Measurements from ENCODE around the gene APP. TPM values are rescaled to one million over a fixed set of nuclear protein-coding genes. Genes with fewer than 3 reads are reported as not detected.
A peak's percentile ranks its signal among the peaks of the same experiment; 100 is the strongest.

The APP gene
- total and polyA plus RNA-seq, 4 experiments from 2014 or later = 4.9 to 57.9 (median 34.2) TPM

DNA sequence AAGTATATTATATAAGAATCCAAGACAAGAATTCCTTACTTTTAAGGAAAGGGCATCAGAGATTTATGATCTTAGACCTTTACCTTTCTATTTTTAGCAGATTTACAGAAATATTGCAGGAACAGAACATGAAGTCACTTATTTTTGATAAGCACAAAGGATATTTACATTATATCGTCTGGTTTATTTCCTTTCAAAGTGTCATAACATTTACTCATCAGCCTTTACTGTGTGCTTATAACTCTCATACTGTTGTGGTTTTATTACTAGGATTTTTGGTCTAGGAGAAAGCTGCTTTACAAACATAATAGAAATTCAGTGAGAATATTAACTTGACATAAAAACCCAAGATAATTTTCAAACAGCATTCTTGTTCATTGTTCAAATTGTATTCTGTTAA, 47.6 kb downstream of the APP start:
- no peaks in the 10 kb centered on the region for H3K27me3 Mint-ChIP-seq
- no peak for DNase-seq
- Histone ChIP-seq H3K27me3 (ENCODE audit: insufficient read depth, low read length) (no peaks in the 10 kb centered on the region), H3K36me3 (ENCODE audit: insufficient read depth, low read length) (no peaks in the 10 kb centered on the region), H3K4me1 (ENCODE audit: insufficient read depth, low read length) (no peaks in the 10 kb centered on the region), H3K4me3 (ENCODE audit: low read length in 2 of 2) (no peak overlapping the region), H3K27ac (ENCODE audit: low read depth, low read length) (no peak overlapping the region), H3K9me3 (ENCODE audit: control insufficient read depth in 1 of 2, low read length in 2 of 2) (no peaks in the 10 kb centered on the region)
- POLR2A ChIA-PET (ENCODE audit: partially characterized antibody) = no interaction called here
- H3K4me3 Mint-ChIP-seq = no peak overlapping the region
- no peaks in the 10 kb centered on the region for H3K9me3 Mint-ChIP-seq
- peaks cover 0 to 8% (median 4%) of the 10 kb centered on the region in 4 donors for H3K4me1 Mint-ChIP-seq
- intact Hi-C loops (cut with micrococcal nuclease) = no loop called here
- no peaks in the 10 kb centered on the region for H3K36me3 Mint-ChIP-seq
- H3K27ac Mint-ChIP-seq = no peak overlapping the region
- CTCF ChIA-PET (ENCODE audit: partially characterized antibody) = no interaction called here

DNA sequence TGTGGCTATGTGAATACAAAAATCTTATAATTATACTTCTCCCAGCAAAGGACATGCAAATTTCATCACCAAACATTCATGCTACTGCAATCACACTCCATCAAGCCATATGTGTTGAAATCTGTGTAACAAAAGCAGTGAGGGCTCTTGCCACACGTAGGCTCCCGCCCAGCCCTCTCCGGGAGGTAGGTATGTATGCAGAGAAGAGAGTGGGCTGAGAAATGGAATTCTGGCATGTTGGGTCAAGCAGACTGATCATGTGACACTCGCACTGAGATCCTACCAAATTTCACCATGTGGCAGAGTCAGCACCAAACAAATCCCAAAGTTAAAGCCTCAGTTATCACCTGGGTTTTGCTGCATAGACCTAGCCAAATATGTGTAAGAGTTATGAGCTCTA, 49.7 kb downstream of the APP start:
- H3K9me3 ChIP-seq (ENCODE audit: control insufficient read depth in 1 of 2, low read length in 2 of 2) = no peaks in the 10 kb centered on the region
- Mint-ChIP-seq H3K36me3 (no peaks in the 10 kb centered on the region), H3K27ac (no peak overlapping the region), H3K9me3 (no peaks in the 10 kb centered on the region), H3K4me1 (peaks cover 4 to 13% (median 7%) of the 10 kb centered on the region in 4 donors), H3K27me3 (no peaks in the 10 kb centered on the region), H3K4me3 (no peak overlapping the region)
- DNase-seq = no peak
- no peak overlapping the region for H3K27ac ChIP-seq (ENCODE audit: low read depth, low read length)
- POLR2A ChIA-PET (ENCODE audit: partially characterized antibody) = no interaction called here
- H3K36me3 ChIP-seq (ENCODE audit: insufficient read depth, low read length) = no peaks in the 10 kb centered on the region
- H3K27me3 ChIP-seq (ENCODE audit: insufficient read depth, low read length) = no peaks in the 10 kb centered on the region
- intact Hi-C loops (cut with micrococcal nuclease) = no loop called here
- H3K4me3 ChIP-seq (ENCODE audit: low read length in 2 of 2) = no peak overlapping the region
- no peaks in the 10 kb centered on the region for H3K4me1 ChIP-seq (ENCODE audit: insufficient read depth, low read length)
- CTCF ChIA-PET (ENCODE audit: partially characterized antibody) = interaction anchor here (1.5 kb wide), 1 partner anchor 11 kb away, joined by 4 read pairs; no protein-coding TSS in a partner anchor

DNA sequence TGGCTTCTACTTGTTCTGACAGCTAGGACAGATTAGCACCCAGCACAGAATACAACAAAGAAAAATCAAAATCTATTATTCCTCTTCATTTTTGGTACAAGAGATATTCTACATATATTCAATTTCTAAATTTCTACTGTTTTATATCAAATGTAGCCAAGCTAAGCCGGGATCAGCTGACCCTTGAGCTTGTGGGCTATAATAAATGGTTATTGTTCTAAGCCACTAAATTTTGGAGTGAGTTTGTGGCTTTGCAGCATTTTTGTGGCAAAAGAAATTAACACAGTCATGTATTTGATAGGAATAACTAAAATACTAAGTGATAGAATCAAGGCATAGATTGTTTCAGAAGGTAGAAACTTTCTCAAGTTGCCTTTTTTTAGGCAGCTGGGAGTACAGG, 50.7 kb downstream of the APP start:
- Histone ChIP-seq H3K36me3 (ENCODE audit: insufficient read depth, low read length) (no peaks in the 10 kb centered on the region), H3K4me3 (ENCODE audit: low read length in 2 of 2) (no peak overlapping the region), H3K4me1 (ENCODE audit: insufficient read depth, low read length) (no peaks in the 10 kb centered on the region), H3K27ac (ENCODE audit: low read depth, low read length) (no peak overlapping the region), H3K27me3 (ENCODE audit: insufficient read depth, low read length) (no peaks in the 10 kb centered on the region), H3K9me3 (ENCODE audit: control insufficient read depth in 1 of 2, low read length in 2 of 2) (no peaks in the 10 kb centered on the region)
- Mint-ChIP-seq H3K27ac (no peak overlapping the region), H3K9me3 (no peaks in the 10 kb centered on the region), H3K36me3 (no peaks in the 10 kb centered on the region), H3K4me3 (no peak overlapping the region), H3K27me3 (no peaks in the 10 kb centered on the region), H3K4me1 (peaks cover 7 to 19% (median 10%) of the 10 kb centered on the region in 4 donors)
- ChIA-PET POLR2A (ENCODE audit: partially characterized antibody) (no interaction called here), CTCF (ENCODE audit: partially characterized antibody) (interaction anchor here (1.5 kb wide), 1 partner anchor 10 kb away, joined by 4 read pairs; no protein-coding TSS in a partner anchor)
- intact Hi-C loops (cut with micrococcal nuclease) = no loop called here
- DNase-seq = no peak

DNA sequence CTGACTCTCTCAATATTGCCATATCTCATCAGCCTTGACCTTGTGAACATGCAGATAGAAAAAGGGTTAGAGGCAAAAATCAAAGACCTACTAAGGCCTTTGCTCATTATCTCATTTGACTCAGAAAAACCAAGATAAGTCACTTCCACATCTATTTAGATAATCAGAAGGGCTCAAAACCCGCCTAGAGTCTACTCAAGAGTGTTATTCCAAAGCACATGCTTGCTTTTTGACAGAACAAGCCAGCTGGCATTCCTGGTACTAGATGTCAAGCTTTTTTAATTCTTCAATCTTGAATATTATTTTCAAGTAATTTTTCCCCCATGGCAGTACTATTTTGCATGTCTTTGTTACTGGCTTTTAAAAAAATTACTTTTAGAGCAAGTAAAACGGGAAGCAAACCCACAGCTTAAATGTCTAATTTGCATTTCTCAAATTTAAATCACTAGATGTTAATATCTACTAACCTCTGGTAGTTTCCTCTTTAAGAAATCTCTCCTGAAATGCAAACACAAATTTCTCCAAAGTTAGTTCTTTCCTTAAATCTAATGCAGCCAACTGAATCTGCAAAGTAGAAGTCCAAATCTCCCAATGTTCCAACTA, 51.5 kb downstream of the APP start:
- Histone ChIP-seq H3K27me3 (ENCODE audit: insufficient read depth, low read length) (no peaks in the 10 kb centered on the region), H3K9me3 (ENCODE audit: control insufficient read depth in 1 of 2, low read length in 2 of 2) (no peaks in the 10 kb centered on the region), H3K36me3 (ENCODE audit: insufficient read depth, low read length) (no peaks in the 10 kb centered on the region), H3K4me3 (ENCODE audit: low read length in 2 of 2) (no peak overlapping the region), H3K4me1 (ENCODE audit: insufficient read depth, low read length) (no peaks in the 10 kb centered on the region), H3K27ac (ENCODE audit: low read depth, low read length) (no peak overlapping the region)
- no peak for DNase-seq
- peaks cover 5 to 16% (median 7%) of the 10 kb centered on the region in 4 donors for H3K4me1 Mint-ChIP-seq
- no peaks in the 10 kb centered on the region for H3K36me3 Mint-ChIP-seq
- ChIA-PET CTCF (ENCODE audit: partially characterized antibody) (no interaction called here), POLR2A (ENCODE audit: partially characterized antibody) (interaction anchor here (0.9 kb wide), 1 partner anchor 101 kb away, joined by 3 read pairs; no protein-coding TSS in a partner anchor)
- intact Hi-C loops (cut with micrococcal nuclease) = no loop called here
- H3K27me3 Mint-ChIP-seq = no peaks in the 10 kb centered on the region
- H3K9me3 Mint-ChIP-seq = no peaks in the 10 kb centered on the region
- H3K27ac Mint-ChIP-seq = peak overlapping the region in 1 of 7 donors; percentile 1
- no peak overlapping the region for H3K4me3 Mint-ChIP-seq

DNA sequence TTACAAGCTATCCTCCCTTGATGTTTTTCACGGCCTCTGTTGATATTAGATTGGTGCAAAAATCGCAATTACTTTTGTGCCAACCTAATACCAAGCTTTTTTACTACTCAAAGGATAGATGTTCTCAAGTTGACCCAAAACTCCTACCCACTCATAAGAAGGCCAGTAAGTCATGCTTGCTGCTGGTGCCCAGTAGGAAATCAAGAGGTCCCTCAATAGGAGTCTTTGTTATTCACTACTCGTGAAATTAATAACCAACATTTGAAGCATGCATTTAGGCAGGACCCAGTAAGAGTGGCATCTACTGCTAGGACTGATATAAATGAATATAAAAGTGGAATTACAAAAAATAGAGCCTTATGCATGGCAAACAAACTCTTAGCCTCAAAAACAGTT, 52.6 kb downstream of the APP start:
- Mint-ChIP-seq H3K36me3 (no peaks in the 10 kb centered on the region), H3K4me1 (peaks cover 7 to 16% (median 9%) of the 10 kb centered on the region in 4 donors), H3K27me3 (no peaks in the 10 kb centered on the region), H3K27ac (no peak overlapping the region), H3K9me3 (no peaks in the 10 kb centered on the region), H3K4me3 (no peak overlapping the region)
- H3K9me3 ChIP-seq (ENCODE audit: control insufficient read depth in 1 of 2, low read length in 2 of 2) = no peaks in the 10 kb centered on the region
- intact Hi-C loops (cut with micrococcal nuclease) = no loop called here
- H3K36me3 ChIP-seq (ENCODE audit: insufficient read depth, low read length) = no peaks in the 10 kb centered on the region
- H3K27ac ChIP-seq (ENCODE audit: low read depth, low read length) = no peak overlapping the region
- POLR2A ChIA-PET (ENCODE audit: partially characterized antibody) = no interaction called here
- no peaks in the 10 kb centered on the region for H3K27me3 ChIP-seq (ENCODE audit: insufficient read depth, low read length)
- H3K4me3 ChIP-seq (ENCODE audit: low read length in 2 of 2) = no peak overlapping the region
- CTCF ChIA-PET (ENCODE audit: partially characterized antibody) = no interaction called here
- H3K4me1 ChIP-seq (ENCODE audit: insufficient read depth, low read length) = no peaks in the 10 kb centered on the region
- DNase-seq = no peak

DNA sequence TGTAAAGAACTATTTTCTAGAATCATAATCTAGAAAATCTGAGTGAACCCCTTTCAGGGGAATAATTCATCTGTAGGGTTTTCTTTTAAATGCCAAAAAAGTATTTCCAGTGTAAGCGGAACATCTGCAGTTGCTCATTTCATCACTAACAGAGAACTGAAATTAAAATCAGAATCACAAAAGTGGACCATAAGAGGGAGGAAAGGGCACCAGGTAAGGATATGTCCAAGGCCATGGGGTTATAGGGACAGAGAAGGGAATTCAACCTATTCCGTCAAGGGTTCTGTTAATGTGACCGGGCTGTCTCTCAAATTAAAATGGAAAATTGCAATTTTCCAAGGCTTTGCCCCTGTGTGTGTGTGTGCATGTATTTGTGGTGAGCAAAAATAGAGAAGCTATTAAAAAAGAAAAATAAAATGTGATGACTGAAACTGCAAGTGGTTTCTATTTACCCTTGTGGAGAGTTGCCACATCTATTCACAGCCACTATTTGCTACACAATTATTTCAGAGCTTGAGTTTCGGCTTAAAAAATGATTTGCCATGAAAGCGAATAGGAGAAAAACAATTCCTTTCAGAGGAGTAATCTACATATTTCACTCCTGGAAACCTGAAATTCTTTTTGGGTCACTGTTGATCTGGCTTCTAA, 53.1 kb downstream of the APP start:
- no peaks in the 10 kb centered on the region for H3K9me3 Mint-ChIP-seq
- no peak overlapping the region for H3K27ac ChIP-seq (ENCODE audit: low read depth, low read length)
- no peaks in the 10 kb centered on the region for H3K36me3 ChIP-seq (ENCODE audit: insufficient read depth, low read length)
- H3K4me3 Mint-ChIP-seq = no peak overlapping the region
- ChIA-PET POLR2A (ENCODE audit: partially characterized antibody) (no interaction called here), CTCF (ENCODE audit: partially characterized antibody) (no interaction called here)
- intact Hi-C loops (cut with micrococcal nuclease) = no loop called here
- H3K9me3 ChIP-seq (ENCODE audit: control insufficient read depth in 1 of 2, low read length in 2 of 2) = no peaks in the 10 kb centered on the region
- H3K4me1 Mint-ChIP-seq = peaks cover 7 to 16% (median 9%) of the 10 kb centered on the region in 4 donors
- no peak overlapping the region for H3K4me3 ChIP-seq (ENCODE audit: low read length in 2 of 2)
- no peaks in the 10 kb centered on the region for H3K4me1 ChIP-seq (ENCODE audit: insufficient read depth, low read length)
- no peaks in the 10 kb centered on the region for H3K27me3 ChIP-seq (ENCODE audit: insufficient read depth, low read length)
- H3K27ac Mint-ChIP-seq = no peak overlapping the region
- no peak for DNase-seq
- no peaks in the 10 kb centered on the region for H3K27me3 Mint-ChIP-seq
- no peaks in the 10 kb centered on the region for H3K36me3 Mint-ChIP-seq

DNA sequence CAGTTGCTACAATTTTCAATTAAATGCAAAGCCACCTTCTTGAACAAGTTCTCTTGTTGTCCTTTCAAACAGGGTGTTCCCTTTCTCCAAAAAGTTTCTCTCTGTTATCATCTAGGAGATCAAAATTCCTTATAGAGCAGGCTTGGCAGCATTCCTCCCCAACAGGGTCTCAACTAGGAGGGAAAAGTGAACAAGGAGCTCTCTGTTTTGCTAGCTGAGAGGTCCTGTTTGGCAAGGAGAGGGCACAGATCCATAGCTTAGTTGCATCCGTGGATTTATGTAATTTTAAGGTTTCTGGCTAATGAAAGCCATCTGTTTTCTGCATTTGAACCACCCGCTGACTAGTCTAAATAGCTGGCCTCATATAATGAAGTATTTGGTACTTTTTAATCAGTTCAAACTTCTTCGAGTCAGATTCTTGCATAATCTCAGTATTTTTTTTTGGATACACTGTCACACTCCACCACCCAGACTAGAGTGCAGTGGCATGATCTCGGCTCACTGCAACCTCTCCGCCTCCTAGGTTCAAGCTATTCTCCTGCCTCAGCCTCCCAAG, 54.0 kb downstream of the APP start:
- POLR2A ChIA-PET (ENCODE audit: partially characterized antibody) = no interaction called here
- peaks cover 7 to 16% (median 9%) of the 10 kb centered on the region in 4 donors for H3K4me1 Mint-ChIP-seq
- Histone ChIP-seq H3K27ac (ENCODE audit: low read depth, low read length) (no peak overlapping the region), H3K36me3 (ENCODE audit: insufficient read depth, low read length) (no peaks in the 10 kb centered on the region), H3K9me3 (ENCODE audit: control insufficient read depth in 1 of 2, low read length in 2 of 2) (no peaks in the 10 kb centered on the region), H3K4me1 (ENCODE audit: insufficient read depth, low read length) (no peaks in the 10 kb centered on the region), H3K4me3 (ENCODE audit: low read length in 2 of 2) (no peak overlapping the region), H3K27me3 (ENCODE audit: insufficient read depth, low read length) (no peaks in the 10 kb centered on the region)
- DNase-seq = no peak
- CTCF ChIA-PET (ENCODE audit: partially characterized antibody) = interaction anchor here (0.6 kb wide), 1 partner anchor 110 kb away, joined by 3 read pairs; no protein-coding TSS in a partner anchor
- H3K36me3 Mint-ChIP-seq = peaks cover 0 to 2% of the 10 kb centered on the region in 2 donors
- no peaks in the 10 kb centered on the region for H3K27me3 Mint-ChIP-seq
- no peak overlapping the region for H3K27ac Mint-ChIP-seq
- intact Hi-C loops (cut with micrococcal nuclease) = no loop called here
- no peak overlapping the region for H3K4me3 Mint-ChIP-seq
- no peaks in the 10 kb centered on the region for H3K9me3 Mint-ChIP-seq
